ENCODE results near the gene ACSS2.

DNA sequence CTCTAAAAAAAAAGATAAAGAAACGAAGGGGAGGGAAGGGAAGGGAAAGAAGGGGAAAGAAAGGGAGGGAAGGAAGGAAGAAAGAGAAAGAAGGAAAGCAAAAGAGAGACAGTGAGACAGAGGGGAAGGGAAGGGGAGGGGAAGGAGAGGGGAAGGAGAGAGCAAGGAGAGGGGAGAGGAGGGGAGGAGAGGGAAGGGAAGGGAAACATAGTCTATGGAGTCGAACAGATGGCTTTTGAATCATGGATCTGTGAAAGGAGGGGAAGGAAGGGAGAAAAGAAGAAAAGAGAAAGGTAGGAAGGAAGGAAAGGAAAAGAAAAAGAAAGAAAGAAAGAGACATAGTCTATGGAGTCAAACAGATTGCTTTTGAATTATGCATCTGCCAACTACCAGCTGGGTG lies 34.3 kb upstream of the ACSS2 start:
- no peak for TF ChIP-seq TAF1 (IDR thresholded peaks at IDR 0.05; ENCODE audit: borderline replicate concordance, low read depth, low read length)
- no peak for TF ChIP-seq POLR2A (IDR thresholded peaks at IDR 0.05; ENCODE audit: low read depth, low read length)
- no peak for TF ChIP-seq POLR2AphosphoS5 (IDR thresholded peaks at IDR 0.05; ENCODE audit: low read depth, low read length)

All from GM12892 (cell line).